Breast epithelium (tissue), 4 donors: Measurements from ENCODE around the gene ZNF609. TPM values are rescaled to one million over a fixed set of nuclear protein-coding genes. Genes with fewer than 3 reads are reported as not detected.

Experiments used
- DNase-seq, 2 donors: peaks; one replicate each; pipeline ENCODE4 v3.0.0-alpha.2; 2019; ENCODE audit warnings: low spot score in 2 of 2
- H3K27ac ChIP-seq, 2 donors: fragments of 200-600 bp; sonication (generic) in 1 of 2; one replicate each; pipeline ENCODE4 v1.5.1; 2016 to 2019; ENCODE audit warnings: mild to moderate bottlenecking in 1 of 2
- H3K27me3 ChIP-seq, 2 donors: fragments of 200-600 bp; sonication (generic) in 1 of 2; one replicate each; pipeline versions ENCODE4 v1.5.1 to v1.6.0; 2017 to 2019; ENCODE audit warnings: control low read depth in 1 of 2, mild to moderate bottlenecking in 1 of 2
- H3K36me3 ChIP-seq: fragments of 200-600 bp; one replicate; pipeline ENCODE4 v1.5.1; 2019
- H3K4me1 ChIP-seq, 2 donors: fragments of 200-600 bp; sonication (generic); one replicate each; pipeline ENCODE4 v1.5.1; 2016 to 2019; ENCODE audit warnings: control low read depth in 1 of 2
- H3K4me3 ChIP-seq, 3 donors: fragments of 200-600 bp; sonication (generic); 1 replicate in 2 of 3; 2 replicates in 1 of 3; pipeline ENCODE4 v1.5.1; 2016 to 2019; ENCODE audit warnings: mild to moderate bottlenecking in 3 of 3, moderate library complexity in 2 of 3
- H3K9me3 ChIP-seq, 2 donors: fragments of 200-600 bp; sonication (generic) in 1 of 2; one replicate each; pipeline ENCODE4 v1.5.1; 2016 to 2019; ENCODE audit warnings: control low read depth in 1 of 2
- CTCF ChIP-seq, 3 donors: fragments of 450-650 bp; IDR thresholded peaks; one replicate each; pipeline ENCODE4 v1.5.1; 2016 to 2017; ENCODE audit warnings: antibody characterized with exemption in 3 of 3, mild to moderate bottlenecking in 3 of 3, moderate library complexity in 3 of 3
- POLR2A ChIP-seq: fragments of 450-650 bp; IDR thresholded peaks from one replicate; pipeline ENCODE4 v1.6.1; 2016; ENCODE audit warnings: antibody characterized with exemption, mild to moderate bottlenecking, moderate library complexity
- POLR2AphosphoS5 ChIP-seq, 3 donors: sonication (generic); formaldehyde crosslinking; IDR thresholded peaks; one replicate each; pipeline ENCODE4 v1.6.1; 2017; ENCODE audit warnings: antibody characterized with exemption in 3 of 3
- intact Hi-C: fragments of 100-400 bp; cut with DNase I; formaldehyde crosslinking; loops from one replicate; pipeline ENCODE4 v1.15.1; 2023; ENCODE audit warnings: low total_unique reads
- total RNA-seq, 3 donors: library from RNA; depleted of rRNA; stranded (reverse); fragments of >200 nt; gene quantifications; one replicate each; pipeline ENCODE4 v1.1.0, GENCODE V29; 2016

ZNF609 gene
- total RNA-seq, 3 donors from 2014 or later: 22.9 to 32.1 (median 29.2) TPM

- no peaks in the 10 kb centered on the region for H3K36me3 ChIP-seq
- H3K27me3 ChIP-seq: no peaks in the 10 kb centered on the region
- peak overlapping the region; percentile 62 to 74 for H3K27ac ChIP-seq
- intact Hi-C loops: no loop called here
- peak in 1 of 2 donors; percentile 73 for DNase-seq
- peaks cover 0 to 10% of the 10 kb centered on the region in 2 donors for H3K4me1 ChIP-seq
- TF ChIP-seq CTCF (IDR thresholded peaks at IDR 0.05): no peak
- TF ChIP-seq POLR2AphosphoS5 (IDR thresholded peaks at IDR 0.05): no peak
- no peak for TF ChIP-seq POLR2A
- no peak overlapping the region for H3K4me3 ChIP-seq
- H3K9me3 ChIP-seq: no peaks in the 10 kb centered on the region
Measured at GRCh38 chr15:64521201-64521600, 60.8 kb downstream of the ZNF609 start.

- DNase-seq: peak in 1 of 2 donors; percentile 59
- H3K4me1 ChIP-seq: peaks cover 0 to 10% of the 10 kb centered on the region in 2 donors
- no peak for TF ChIP-seq POLR2A
- no peak for TF ChIP-seq CTCF (IDR thresholded peaks at IDR 0.05)
- no peak for TF ChIP-seq POLR2AphosphoS5 (IDR thresholded peaks at IDR 0.05)
- H3K27ac ChIP-seq: peak overlapping the region; percentile 62 to 74
- no peaks in the 10 kb centered on the region for H3K9me3 ChIP-seq
- intact Hi-C loops: no loop called here
- H3K4me3 ChIP-seq: no peak overlapping the region
- H3K27me3 ChIP-seq: no peaks in the 10 kb centered on the region
- no peaks in the 10 kb centered on the region for H3K36me3 ChIP-seq
Measured at GRCh38 chr15:64521726-64522164, 61.4 kb downstream of the ZNF609 start.

GRCh38 chr15:64522226-64522823, 61.9 kb downstream of the ZNF609 start:
- H3K4me3 ChIP-seq: no peak overlapping the region
- H3K27ac ChIP-seq: peak overlapping the region in 1 of 2 donors; percentile 74
- no peaks in the 10 kb centered on the region for H3K36me3 ChIP-seq
- H3K27me3 ChIP-seq: no peaks in the 10 kb centered on the region
- TF ChIP-seq POLR2A (no peak), POLR2AphosphoS5 (IDR thresholded peaks at IDR 0.05) (no peak)
- H3K9me3 ChIP-seq: no peaks in the 10 kb centered on the region
- intact Hi-C loops: no loop called here
- DNase-seq: no peak
- peaks cover 0 to 10% of the 10 kb centered on the region in 2 donors for H3K4me1 ChIP-seq

- DNase-seq: no peak
- Histone ChIP-seq H3K27ac (peak overlapping the region in 1 of 2 donors; percentile 30), H3K4me1 (peaks cover 0 to 10% of the 10 kb centered on the region in 2 donors), H3K36me3 (no peaks in the 10 kb centered on the region), H3K9me3 (no peaks in the 10 kb centered on the region), H3K4me3 (no peak overlapping the region), H3K27me3 (no peaks in the 10 kb centered on the region)
- no peak for TF ChIP-seq CTCF (IDR thresholded peaks at IDR 0.05)
- intact Hi-C loops: no loop called here
Measured at GRCh38 chr15:64523240-64523639, 62.9 kb downstream of the ZNF609 start.

GRCh38 chr15:64524778-64525177, 64.4 kb downstream of the ZNF609 start:
- intact Hi-C loops: no loop called here
- Histone ChIP-seq H3K36me3 (no peaks in the 10 kb centered on the region), H3K4me3 (no peak overlapping the region), H3K9me3 (no peaks in the 10 kb centered on the region), H3K27me3 (no peaks in the 10 kb centered on the region), H3K4me1 (peaks cover 0 to 10% of the 10 kb centered on the region in 2 donors), H3K27ac (no peak overlapping the region)
- DNase-seq: no peak
- TF ChIP-seq CTCF (IDR thresholded peaks at IDR 0.05): no peak
